Neural progenitor cell (in vitro differentiated cells): ENCODE measurements around the gene PTPRN2. TPM values are rescaled to one million over a fixed set of nuclear protein-coding genes. Genes with fewer than 3 reads are reported as not detected.
"Not testable (repeated sequence)": the region's sequence is repeated elsewhere in the genome, so short reads cannot be mapped to it uniquely, and the experiment has no call there.

Source experiments
- DNase-seq: peaks from one replicate; pipeline ENCODE4 v3.0.0-alpha.2; 2016; ENCODE audit warnings: low spot score
- H2AFZ ChIP-seq: fragments of 200-600 bp; sonication (generic); replicated peaks from 2 replicates; pipeline ENCODE4 v1.6.1; 2016; ENCODE audit warnings: antibody characterized with exemption
- H3F3A ChIP-seq: fragments of 200-600 bp; sonication (generic); 2 replicates; pipeline ENCODE4 v1.6.1; 2016; ENCODE audit warnings: antibody characterized with exemption, low read depth
- H3K27ac ChIP-seq: fragments of 200-600 bp; sonication (generic); 2 replicates; pipeline ENCODE4 v1.5.1; 2016; ENCODE audit warnings: mild to moderate bottlenecking
- H3K27me3 ChIP-seq: fragments of 200-600 bp; sonication (generic); 2 replicates; pipeline ENCODE4 v1.6.1; 2016; ENCODE audit warnings: mild to moderate bottlenecking, moderate library complexity
- H3K36me3 ChIP-seq: fragments of 200-600 bp; sonication (generic); 2 replicates; pipeline ENCODE4 v1.5.1; 2016
- H3K4me1 ChIP-seq: fragments of 200-600 bp; sonication (generic); 2 replicates; pipeline ENCODE4 v1.6.1; 2016; ENCODE audit warnings: mixed run types
- H3K4me2 ChIP-seq: fragments of 200-600 bp; sonication (generic); 2 replicates; pipeline ENCODE4 v1.6.1; 2016
- H3K4me3 ChIP-seq: fragments of 200-600 bp; sonication (generic); 2 replicates; pipeline ENCODE4 v1.5.1; 2016
- H3K79me2 ChIP-seq: fragments of 200-600 bp; sonication (generic); 2 replicates; pipeline ENCODE4 v1.6.1; 2016; ENCODE audit warnings: low read depth
- H3K9ac ChIP-seq: fragments of 200-600 bp; sonication (generic); 2 replicates; pipeline ENCODE4 v1.6.1; 2016
- H3K9me3 ChIP-seq: fragments of 200-600 bp; sonication (generic); 2 replicates; pipeline ENCODE4 v1.5.1; 2016; ENCODE audit warnings: low read depth
- H4K20me1 ChIP-seq: fragments of 200-600 bp; sonication (generic); 2 replicates; pipeline ENCODE4 v1.6.1; 2016; ENCODE audit warnings: low read depth
- H3K27ac Mint-ChIP-seq: 3 replicates; pipeline ENCODE4 v1.8.0; 2021; ENCODE audit warnings: mixed read lengths
- H3K27me3 Mint-ChIP-seq: 2 replicates; pipeline ENCODE4 v1.8.0; 2022; ENCODE audit warnings: low read depth, mild to moderate bottlenecking, inconsistent platforms, moderate library complexity, mixed read lengths; ENCODE audit not compliant: insufficient read depth
- H3K36me3 Mint-ChIP-seq: 3 replicates; pipeline ENCODE4 v1.8.0; 2021; ENCODE audit warnings: mixed read lengths
- H3K4me1 Mint-ChIP-seq: 3 replicates; pipeline ENCODE4 v1.8.0; 2021; ENCODE audit warnings: mixed read lengths
- H3K4me3 Mint-ChIP-seq: 3 replicates; pipeline ENCODE4 v1.8.0; 2021; ENCODE audit warnings: mild to moderate bottlenecking, moderate library complexity, mixed read lengths
- H3K9me3 Mint-ChIP-seq: 3 replicates; pipeline ENCODE4 v1.8.0; 2020; ENCODE audit warnings: mixed read lengths
- EZH2 ChIP-seq: fragments of 200-600 bp; sonication (generic); IDR thresholded peaks from 2 replicates; pipeline ENCODE4 v1.6.1; 2017; ENCODE audit warnings: antibody characterized with exemption, mild to moderate bottlenecking, moderate library complexity
- EZH2phosphoT487 ChIP-seq: fragments of 200-600 bp; sonication (generic); IDR thresholded peaks from 2 replicates; pipeline ENCODE4 v1.6.1; 2017; ENCODE audit warnings: antibody characterized with exemption
- total RNA-seq: library from RNA; depleted of rRNA; stranded (reverse); fragments of >200 nt; gene quantifications from 2 replicates; pipeline ENCODE4 v1.2.3, GENCODE V29; 2015; ENCODE audit warnings: low replicate concordance
- TF ChIP-seq, protein P1 (sequence below): fragments of 200-600 bp; sonication (generic); IDR thresholded peaks from 2 replicates; pipeline ENCODE4 v1.5.1; 2017; ENCODE audit warnings: antibody characterized with exemption, mild to moderate bottlenecking

The PTPRN2 gene
- total RNA-seq, 1 donor from 2014 or later, result 3.0 TPM

DNA sequence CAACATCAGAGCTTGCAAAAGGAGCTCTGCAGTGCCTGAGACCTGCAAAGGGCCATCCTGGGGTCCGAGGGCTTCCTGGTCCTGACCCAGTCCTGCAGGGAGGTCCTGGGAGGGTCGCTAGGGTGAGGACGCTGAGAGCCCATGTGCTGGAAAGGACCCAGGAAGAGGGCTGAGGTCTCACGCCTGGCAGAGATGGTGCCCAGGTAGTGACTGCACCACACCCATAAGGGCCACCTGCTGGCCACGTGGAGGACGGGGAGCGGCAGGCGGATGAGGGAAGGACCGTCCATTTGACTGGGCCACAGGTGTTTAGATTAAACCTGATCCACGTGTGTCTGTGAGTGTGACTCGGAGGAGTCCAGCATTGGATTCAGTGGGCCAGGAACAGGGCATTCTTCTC, 858.1 kb downstream of the PTPRN2 start:
- Histone ChIP-seq H3K4me3 (no peak overlapping the region), H3K4me1 (no peaks in the 10 kb centered on the region), H2AFZ (no peak overlapping the region), H3F3A (no peaks in the 10 kb centered on the region), H3K4me2 (no peak overlapping the region), H3K9me3 (no peaks in the 10 kb centered on the region), H3K9ac (no peak overlapping the region), H3K79me2 (no peaks in the 10 kb centered on the region), H3K36me3 (no peaks in the 10 kb centered on the region), H3K27me3 (peaks cover 95% of the 10 kb centered on the region), H4K20me1 (no peaks in the 10 kb centered on the region), H3K27ac (no peak overlapping the region)
- Mint-ChIP-seq H3K9me3 (no peaks in the 10 kb centered on the region), H3K4me3 (no peak overlapping the region), H3K36me3 (no peaks in the 10 kb centered on the region), H3K27ac (peak overlapping the region; percentile 63), H3K27me3 (peaks cover 13% of the 10 kb centered on the region), H3K4me1 (peaks cover 11% of the 10 kb centered on the region)
- TF ChIP-seq EZH2phosphoT487, result no peak
- no peak for TF ChIP-seq EZH2
- TF ChIP-seq, protein P1, sequence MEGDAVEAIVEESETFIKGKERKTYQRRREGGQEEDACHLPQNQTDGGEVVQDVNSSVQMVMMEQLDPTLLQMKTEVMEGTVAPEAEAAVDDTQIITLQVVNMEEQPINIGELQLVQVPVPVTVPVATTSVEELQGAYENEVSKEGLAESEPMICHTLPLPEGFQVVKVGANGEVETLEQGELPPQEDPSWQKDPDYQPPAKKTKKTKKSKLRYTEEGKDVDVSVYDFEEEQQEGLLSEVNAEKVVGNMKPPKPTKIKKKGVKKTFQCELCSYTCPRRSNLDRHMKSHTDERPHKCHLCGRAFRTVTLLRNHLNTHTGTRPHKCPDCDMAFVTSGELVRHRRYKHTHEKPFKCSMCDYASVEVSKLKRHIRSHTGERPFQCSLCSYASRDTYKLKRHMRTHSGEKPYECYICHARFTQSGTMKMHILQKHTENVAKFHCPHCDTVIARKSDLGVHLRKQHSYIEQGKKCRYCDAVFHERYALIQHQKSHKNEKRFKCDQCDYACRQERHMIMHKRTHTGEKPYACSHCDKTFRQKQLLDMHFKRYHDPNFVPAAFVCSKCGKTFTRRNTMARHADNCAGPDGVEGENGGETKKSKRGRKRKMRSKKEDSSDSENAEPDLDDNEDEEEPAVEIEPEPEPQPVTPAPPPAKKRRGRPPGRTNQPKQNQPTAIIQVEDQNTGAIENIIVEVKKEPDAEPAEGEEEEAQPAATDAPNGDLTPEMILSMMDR, result no peak
- no peak for DNase-seq

- Histone ChIP-seq H4K20me1 (no peaks in the 10 kb centered on the region), H2AFZ (no peak overlapping the region), H3K36me3 (no peaks in the 10 kb centered on the region), H3K79me2 (no peaks in the 10 kb centered on the region), H3K4me2 (no peak overlapping the region), H3K9me3 (no peaks in the 10 kb centered on the region), H3K4me1 (no peaks in the 10 kb centered on the region), H3K4me3 (no peak overlapping the region), H3F3A (no peaks in the 10 kb centered on the region), H3K27ac (no peak overlapping the region), H3K9ac (no peak overlapping the region), H3K27me3 (peaks cover 94% of the 10 kb centered on the region)
- peaks cover 16% of the 10 kb centered on the region for H3K4me1 Mint-ChIP-seq
- H3K27me3 Mint-ChIP-seq, result peaks cover 14% of the 10 kb centered on the region
- H3K27ac Mint-ChIP-seq, result no peak overlapping the region
- H3K9me3 Mint-ChIP-seq, result no peaks in the 10 kb centered on the region
- DNase-seq, result no peak
- H3K36me3 Mint-ChIP-seq, result no peaks in the 10 kb centered on the region
- TF ChIP-seq EZH2 (no peak), EZH2phosphoT487 (no peak)
- TF ChIP-seq, protein P1, result no peak
- no peak overlapping the region for H3K4me3 Mint-ChIP-seq
These were observed 859.5 kb downstream of the PTPRN2 start for GRCh38 chr7:157727964-157728615.

GRCh38 chr7:157726764-157727163, 860.9 kb downstream of the PTPRN2 start:
- Histone ChIP-seq H3K27ac (no peak overlapping the region), H3K9me3 (no peaks in the 10 kb centered on the region), H3K79me2 (no peaks in the 10 kb centered on the region), H2AFZ (no peak overlapping the region), H3K36me3 (no peaks in the 10 kb centered on the region), H3K4me1 (no peaks in the 10 kb centered on the region), H3K9ac (no peak overlapping the region), H3K27me3 (peaks cover 85% of the 10 kb centered on the region), H3F3A (no peaks in the 10 kb centered on the region), H3K4me2 (no peak overlapping the region), H4K20me1 (no peaks in the 10 kb centered on the region), H3K4me3 (no peak overlapping the region)
- Mint-ChIP-seq H3K9me3 (no peaks in the 10 kb centered on the region), H3K4me1 (peaks cover 19% of the 10 kb centered on the region), H3K27ac (no peak overlapping the region), H3K36me3 (no peaks in the 10 kb centered on the region), H3K27me3 (peaks cover 14% of the 10 kb centered on the region), H3K4me3 (no peak overlapping the region)
- no peak for DNase-seq
- TF ChIP-seq EZH2 (no peak), EZH2phosphoT487 (no peak)
- TF ChIP-seq, protein P1, result no peak

DNA sequence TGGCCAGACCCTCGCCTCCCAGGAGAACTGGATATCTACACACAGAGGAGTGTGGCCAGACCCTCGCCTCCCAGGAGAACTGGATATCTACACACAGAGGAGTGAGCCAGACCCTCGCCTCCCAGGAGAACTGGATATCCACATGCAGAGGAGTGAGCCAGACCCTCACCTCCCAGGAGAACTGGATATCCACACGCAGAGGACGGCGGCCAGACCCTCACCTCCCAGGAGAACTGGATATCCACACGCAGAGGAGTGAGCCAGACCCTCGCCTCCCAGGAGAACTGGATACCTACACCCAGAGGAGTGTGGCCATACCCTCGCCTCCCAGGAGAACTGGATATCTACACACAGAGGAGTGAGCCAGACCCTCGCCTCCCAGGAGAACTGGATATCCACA, 862.3 kb downstream of the PTPRN2 start:
- not testable (repeated sequence) for H3K79me2 ChIP-seq, H3K36me3 Mint-ChIP-seq, H3K36me3 ChIP-seq, H4K20me1 ChIP-seq, H2AFZ ChIP-seq, H3K9me3 ChIP-seq, H3K4me3 ChIP-seq, H3K9ac ChIP-seq, DNase-seq, H3K27ac ChIP-seq, H3F3A ChIP-seq, H3K4me1 ChIP-seq, H3K4me2 ChIP-seq, H3K27ac Mint-ChIP-seq, H3K9me3 Mint-ChIP-seq, H3K4me3 Mint-ChIP-seq
- H3K27me3 ChIP-seq, result peaks cover 70% of the 10 kb centered on the region
- Mint-ChIP-seq H3K27me3 (peaks cover 12% of the 10 kb centered on the region), H3K4me1 (peaks cover 16% of the 10 kb centered on the region)
